ENCODE results near the gene NOX1.
"Not testable (repeated sequence)": the region's sequence is repeated elsewhere in the genome, so short reads cannot be mapped to it uniquely, and the experiment has no call there.

Gene NOX1

GRCh38 chrX:100819534-100819836 lies 54.7 kb downstream of the NOX1 start:
- DNase-seq (ENCODE audit: low spot score) = no peak

DNA sequence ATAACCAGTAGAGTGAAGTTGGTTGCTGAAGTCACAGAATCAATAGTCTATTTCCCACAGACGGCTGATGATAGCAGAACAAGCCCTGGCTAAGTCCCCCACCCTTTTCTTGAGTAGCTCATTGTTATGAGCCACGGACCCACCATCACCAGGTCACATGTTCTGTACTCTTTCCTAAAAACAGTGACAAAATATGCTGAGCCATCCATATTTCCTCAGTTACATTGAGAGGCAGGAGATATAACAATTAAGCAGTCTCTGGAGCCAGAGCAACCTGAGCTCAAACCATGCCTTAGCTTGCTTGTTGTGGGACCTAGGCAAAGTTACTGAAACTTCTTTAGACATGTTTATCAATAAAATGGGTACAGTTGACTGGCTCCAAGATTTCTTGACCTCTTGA lies 56.8 kb downstream of the NOX1 start:
- DNase-seq (ENCODE audit: low spot score) = no peak

DNA sequence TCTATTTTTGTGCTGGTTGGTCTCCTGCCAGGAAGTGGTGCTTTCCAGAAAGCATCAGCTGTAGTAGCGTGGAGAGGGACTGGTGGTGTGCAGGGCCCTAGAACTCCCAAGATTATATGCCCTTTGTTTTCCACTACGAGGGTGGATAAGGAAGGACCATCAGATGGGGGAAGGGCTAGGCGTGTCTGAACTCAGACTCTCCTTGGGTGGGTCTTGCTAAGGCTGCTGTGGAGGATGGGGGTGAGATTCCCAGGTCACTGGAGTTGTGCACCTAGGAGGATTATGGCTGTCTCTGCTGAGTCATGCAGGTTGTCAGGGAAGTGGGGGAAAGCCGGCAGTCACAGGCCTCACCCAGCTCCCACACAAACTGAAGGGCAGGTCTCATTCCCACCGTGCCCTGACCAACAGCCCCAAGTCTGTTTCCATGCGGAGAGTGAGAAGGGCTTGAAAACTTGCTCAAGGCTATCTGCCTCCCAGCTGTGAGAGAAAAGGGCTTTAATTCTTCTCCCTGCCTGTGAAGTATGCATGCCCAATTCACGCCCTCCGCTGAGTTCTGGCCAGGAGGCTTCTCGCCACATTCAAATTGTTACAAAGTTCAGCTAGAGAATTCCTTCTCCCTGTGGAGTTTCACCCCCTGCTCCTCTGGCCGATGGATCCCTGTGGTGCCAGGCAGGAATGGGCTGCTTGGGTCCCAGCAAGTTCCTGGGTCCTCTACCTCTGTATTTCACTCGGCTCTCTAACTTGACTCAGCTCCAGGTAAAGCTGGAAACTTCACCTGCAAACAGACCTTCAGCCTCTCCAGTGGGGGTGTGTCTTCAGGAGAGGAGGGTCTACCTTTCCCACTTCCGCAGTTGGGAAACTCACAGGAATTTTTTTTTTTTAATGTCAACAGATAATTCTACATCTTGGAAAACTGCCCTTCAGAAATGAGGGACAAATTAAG lies 61.7 kb downstream of the NOX1 start:
- DNase-seq (ENCODE audit: low spot score) = no peak

GRCh38 chrX:100808265-100808664 lies 65.9 kb downstream of the NOX1 start:
- DNase-seq (ENCODE audit: low spot score) = not testable (repeated sequence)

GRCh38 chrX:100804780-100805179 lies 69.4 kb downstream of the NOX1 start:
- no peak for DNase-seq (ENCODE audit: low spot score)

GRCh38 chrX:100802843-100803242 lies 71.3 kb downstream of the NOX1 start:
- DNase-seq (ENCODE audit: low spot score) = no peak

- no peak for DNase-seq (ENCODE audit: low spot score)
Observed at GRCh38 chrX:100798484-100799214, 75.5 kb downstream of the NOX1 start.

GRCh38 chrX:100797359-100797758 lies 76.8 kb downstream of the NOX1 start:
- DNase-seq (ENCODE audit: low spot score) = no peak

GRCh38 chrX:100796371-100796770 lies 77.8 kb downstream of the NOX1 start:
- not testable (repeated sequence) for DNase-seq (ENCODE audit: low spot score)
